IMR-90 (cell line): Measurements from ENCODE around the gene ARHGEF10L. TPM values are rescaled to one million over a fixed set of nuclear protein-coding genes. Genes with fewer than 3 reads are reported as not detected.

Experiments used
- ATAC-seq: fragments of 200-7000 bp; cut with Tn5 transposase; 2 replicates; pipeline ENCODE4 v1.9.1; 2020; ENCODE audit warnings: low read depth, mild to moderate bottlenecking, moderate library complexity
- BruUV-seq: library from RNA; stranded (reverse); fragments of 400-500 nt; replicated peaks from 2 replicates; lab custom pipeline; 2021; lab: Mats Ljungman, UMichigan
- CTCF ChIA-PET: fragments of 300-600 bp; formaldehyde crosslinking; extraction: SDS; loops from one replicate; lab custom pipeline; 2021; ENCODE audit warnings: antibody characterized with exemption; lab: Yijun Ruan, JAX
- POLR2A ChIA-PET: fragments of 300-600 bp; sonication (Branson Sonifier 250); formaldehyde crosslinking; loops from one replicate; lab custom pipeline; 2022; ENCODE audit warnings: antibody characterized with exemption; ENCODE audit not compliant: unreplicated experiment; lab: Charles Lee
- DNase-seq: peaks from one replicate; pipeline ENCODE4 v3.0.0; 2013
- H2AFZ ChIP-seq: replicated peaks from 2 replicates; pipeline ENCODE3; 2013; ENCODE audit warnings: low read length, mild to moderate bottlenecking; ENCODE audit not compliant: poor library complexity
- H2AK5ac ChIP-seq: 2 replicates; pipeline ENCODE4 v1.6.1; 2013; ENCODE audit warnings: low read depth, low read length, inconsistent platforms
- H2AK9ac ChIP-seq: replicated peaks from 2 replicates; pipeline ENCODE3; 2013; ENCODE audit warnings: mild to moderate bottlenecking, low read depth, low read length, moderate library complexity; ENCODE audit not compliant: poor library complexity
- H2BK120ac ChIP-seq: 2 replicates; pipeline ENCODE4 v1.6.1; 2013; ENCODE audit warnings: low read depth, low read length, inconsistent platforms
- H2BK15ac ChIP-seq: 3 replicates; pipeline ENCODE4 v1.6.1; 2013; ENCODE audit warnings: low read depth, low read length, inconsistent platforms
- H2BK20ac ChIP-seq: 2 replicates; pipeline ENCODE4 v1.6.1; 2013; ENCODE audit warnings: low read depth, mild to moderate bottlenecking, inconsistent platforms, low read length, moderate library complexity
- H2BK5ac ChIP-seq: 2 replicates; pipeline ENCODE4 v1.6.1; 2013; ENCODE audit warnings: mild to moderate bottlenecking, low read depth, low read length, inconsistent platforms; ENCODE audit not compliant: poor library complexity, severe bottlenecking
- H3K14ac ChIP-seq: replicated peaks from 2 replicates; pipeline ENCODE4 v1.6.1; 2013; ENCODE audit warnings: low read depth, low read length, inconsistent platforms
- H3K18ac ChIP-seq: 2 replicates; pipeline ENCODE4 v1.6.1; 2013; ENCODE audit warnings: low read depth, low read length, control low read depth
- H3K23ac ChIP-seq: 2 replicates; pipeline ENCODE4 v1.6.1; 2013; ENCODE audit warnings: low read depth, low read length, inconsistent platforms
- H3K27ac ChIP-seq: 2 replicates; pipeline ENCODE4 v1.5.1; 2013; ENCODE audit warnings: mild to moderate bottlenecking, control low read depth, low read length; ENCODE audit not compliant: insufficient read depth
- H3K27me3 ChIP-seq: 2 replicates; pipeline ENCODE4 v1.6.1; 2013; ENCODE audit warnings: low read length; ENCODE audit not compliant: control insufficient read depth, insufficient read depth
- H3K36me3 ChIP-seq: 2 replicates; pipeline ENCODE4 v1.6.1; 2013; ENCODE audit warnings: low read length, mixed read lengths; ENCODE audit not compliant: control insufficient read depth, insufficient read depth
- H3K4ac ChIP-seq: 2 replicates; pipeline ENCODE4 v1.6.1; 2013; ENCODE audit warnings: low read depth, low read length, inconsistent platforms
- H3K4me1 ChIP-seq: 2 replicates; pipeline ENCODE4 v1.6.1; 2013; ENCODE audit warnings: low read length, mixed read lengths; ENCODE audit not compliant: control insufficient read depth, insufficient read depth
- H3K4me2 ChIP-seq: 2 replicates; pipeline ENCODE4 v1.6.1; 2013; ENCODE audit warnings: low read depth, mild to moderate bottlenecking, control low read depth, low read length, moderate library complexity
- H3K4me3 ChIP-seq: 2 replicates; pipeline ENCODE4 v1.5.1; 2013; ENCODE audit warnings: low read depth, mild to moderate bottlenecking, control low read depth, low read length, moderate library complexity; ENCODE audit not compliant: insufficient read depth
- H3K56ac ChIP-seq: 2 replicates; pipeline ENCODE4 v1.6.1; 2013; ENCODE audit warnings: low read length, inconsistent platforms; ENCODE audit not compliant: insufficient read depth; ENCODE audit errors: extremely low read depth
- H3K79me1 ChIP-seq, 2 experiments: 2 replicates each; pipeline ENCODE4 v1.6.1; 2013; ENCODE audit warnings: low read length in 2 of 2, inconsistent platforms in 1 of 2, low read depth in 1 of 2
- H3K9ac ChIP-seq: 2 replicates; pipeline ENCODE4 v1.6.1; 2013; ENCODE audit warnings: low read depth, low read length, control low read depth
- H3K9me1 ChIP-seq: 2 replicates; pipeline ENCODE4 v1.6.1; 2013; ENCODE audit warnings: low read length, inconsistent platforms; ENCODE audit not compliant: insufficient read depth
- H3K9me3 ChIP-seq: 2 replicates; pipeline ENCODE4 v1.6.1; 2013; ENCODE audit warnings: low read length; ENCODE audit not compliant: control insufficient read depth, insufficient read depth
- H4K20me1 ChIP-seq: 2 replicates; pipeline ENCODE4 v1.6.1; 2013; ENCODE audit warnings: low read length, inconsistent platforms; ENCODE audit not compliant: insufficient read depth
- H4K5ac ChIP-seq: 2 replicates; pipeline ENCODE4 v1.6.1; 2013; ENCODE audit warnings: mild to moderate bottlenecking, low read depth, low read length, control low read depth
- H4K8ac ChIP-seq, 2 experiments: 2 replicates each; pipeline ENCODE4 v1.6.1; 2013; ENCODE audit warnings: low read depth in 2 of 2, low read length in 2 of 2, control low read depth in 1 of 2, inconsistent platforms in 1 of 2
- H4K91ac ChIP-seq: 2 replicates; pipeline ENCODE4 v1.6.1; 2013; ENCODE audit warnings: low read depth, low read length, inconsistent platforms; ENCODE audit not compliant: insufficient read depth
- BHLHE40 ChIP-seq: fragments of 150-350 bp; IDR thresholded peaks from 2 replicates; pipeline ENCODE4 v1.6.1; 2016; ENCODE audit warnings: mild to moderate bottlenecking, low read depth, low read length
- MAFK ChIP-seq: IDR thresholded peaks from 2 replicates; pipeline ENCODE4 v1.6.1; 2012; ENCODE audit warnings: low read depth, low read length, improper control_type of control experiment
- NFE2L2 ChIP-seq: fragments of 150-350 bp; IDR thresholded peaks from 2 replicates; pipeline ENCODE4 v1.6.1; 2016; ENCODE audit warnings: low read depth, mild to moderate bottlenecking, low read length
- RFX5 ChIP-seq: IDR thresholded peaks from 2 replicates; pipeline ENCODE4 v1.8.0; 2012; ENCODE audit warnings: low read depth, mild to moderate bottlenecking, low read length, moderate library complexity
- WGBS, 2 experiments: methylation state at CpG; one replicate each; pipeline versions ENCODE4 v1.1.5 to v1.1.7; 2013; ENCODE audit warnings: missing lambda C conversion rate in 2 of 2; ENCODE audit not compliant: insufficient read length in 1 of 2; ENCODE audit errors: extremely low coverage in 2 of 2; 5-methylcytosine and 5-hydroxymethylcytosine counted together
- dilution Hi-C: fragments of 300-500 bp; cut with HindIII; formaldehyde crosslinking; loops from one replicate; pipeline ENCODE4 v1.14.3; 2018; ENCODE audit warnings: low sequenced_read_pairs; ENCODE audit not compliant: unreplicated experiment
- in situ Hi-C: fragments of 300-500 bp; cut with MboI; formaldehyde crosslinking; loops from 3 replicates; pipeline ENCODE4 v1.14.3; 2019; ENCODE audit warnings: low sequenced_read_pairs, inconsistent platforms, mixed read lengths
- intact Hi-C: fragments of 100-400 bp; cut with micrococcal nuclease; formaldehyde crosslinking; loops from 2 replicates; pipeline ENCODE4 v1.10.0; 2022
- polyA plus RNA-seq, 3 experiments: library from polyadenylated mRNA; depleted of rRNA; stranded (reverse); fragments of >200 nt; gene quantifications; 2 replicates each; pipeline ENCODE4 v1.2.3, GENCODE V29; 2012; ENCODE audit warnings: low replicate concordance in 1 of 3
- total RNA-seq: library from RNA; depleted of rRNA; stranded (reverse); fragments of >200 nt; gene quantifications from 2 replicates; pipeline ENCODE4 v1.2.3, GENCODE V29; 2012
- TF ChIP-seq, protein P1 (sequence below): fragments of 150-350 bp; IDR thresholded peaks from 2 replicates; pipeline ENCODE4 v1.6.1; 2016; ENCODE audit warnings: low read depth, mild to moderate bottlenecking, low read length, moderate library complexity, borderline replicate concordance

The ARHGEF10L gene
- total and polyA plus RNA-seq, 2 of the 4 experiments (the other 2 are of a cell fraction): 4.8 to 12.4 TPM

DNA sequence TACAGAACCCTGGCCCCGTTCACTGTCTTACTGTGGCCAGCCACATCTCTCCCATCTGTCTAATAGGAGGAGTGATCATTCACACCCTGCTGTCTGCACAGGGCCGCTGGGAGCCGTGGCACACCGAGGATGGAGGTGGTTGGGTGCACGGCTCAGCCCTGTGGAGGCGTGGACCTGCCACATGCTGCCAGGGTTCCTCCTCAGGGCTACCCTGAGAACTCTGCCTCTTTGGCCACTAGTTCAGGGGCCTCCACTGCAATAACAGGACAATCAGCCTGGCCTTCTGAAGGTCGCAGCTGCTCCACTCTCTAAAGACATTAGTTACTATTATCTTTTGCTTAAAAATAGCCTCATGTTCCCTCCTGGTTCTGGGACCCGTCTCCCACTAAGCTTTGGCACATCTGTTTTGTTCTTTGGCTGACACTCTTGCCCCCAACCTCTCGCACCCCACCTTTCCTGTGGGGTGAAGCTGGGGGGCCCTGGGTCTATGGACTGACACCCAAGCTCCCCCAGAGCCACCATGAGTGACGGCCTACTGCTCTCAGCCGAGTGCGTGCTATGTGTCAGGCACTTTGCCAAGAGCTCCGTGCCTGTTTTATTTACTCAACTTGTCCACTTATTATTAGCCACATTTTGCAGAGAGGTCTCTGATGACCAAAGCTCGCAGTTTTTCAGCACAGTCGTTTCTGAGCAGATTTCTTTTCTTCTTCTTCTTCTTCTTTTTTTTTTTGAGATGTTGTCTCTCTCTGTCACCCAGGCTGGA lies 66.3 kb downstream of the ARHGEF10L start:
- Histone ChIP-seq H2BK120ac (no peak overlapping the region), H2BK15ac (no peak overlapping the region), H3K4me1 (peaks cover 2% of the 10 kb centered on the region; the same call in 1 of the 2 replicates), H2AK9ac (peak overlapping the region; percentile 46), H3K9me3 (no peaks in the 10 kb centered on the region), H3K4me2 (no peak overlapping the region), H3K36me3 (peaks cover 4% of the 10 kb centered on the region; the same call in 1 of the 2 replicates), H3K27ac (no peak overlapping the region), H2BK5ac (no peak overlapping the region), H3K23ac (no peak overlapping the region; the same call in 1 of the 2 replicates), H3K56ac (no peak overlapping the region), H3K14ac (no peak overlapping the region), H4K8ac (no peak overlapping the region), H4K5ac (no peak overlapping the region), H3K9ac (no peak overlapping the region), H3K4ac (no peak overlapping the region), H3K4me3 (no peak overlapping the region), H2BK20ac (no peak overlapping the region), H2AFZ (no peak overlapping the region), H3K9me1 (no peaks in the 10 kb centered on the region), H4K91ac (no peak overlapping the region), H3K18ac (no peak overlapping the region), H2AK5ac (no peak overlapping the region), H3K79me1 (no peaks in the 10 kb centered on the region; a peak in 1 of 4 replicates), H4K20me1 (no peaks in the 10 kb centered on the region; the same call in 1 of the 2 replicates), H3K27me3 (no peaks in the 10 kb centered on the region)
- ChIA-PET CTCF (interaction anchor here (0.6 to 4.0 kb wide), 10 partner anchors 13 to 485 kb away, joined by 3 to 53 read pairs (median 8); no protein-coding TSS in a partner anchor), POLR2A (interaction anchor here (0.7 kb wide), 1 partner anchor 57 kb away, joined by 5 read pairs; no protein-coding TSS in a partner anchor)
- DNase-seq: peak; percentile 38
- intact Hi-C loops (loop anchor here (1.0 to 5.0 kb wide), 5 partner anchors 63 to 185 kb away; partner anchors contain the start of gene RCC2), in situ Hi-C loops (loop anchor here (5.0 kb wide), 1 partner anchor 103 kb away; no protein-coding TSS in a partner anchor), dilution Hi-C loops (no loop called here)
- 24% methylated on average over 2 of the region's 15 CpGs; no CpG with 5 or more reads in 1 of the 2 experiments for WGBS, 2 experiments
- ATAC-seq: 0 out of 2 replicates have a peak, but pooled peaks have one; percentile 9
- TF ChIP-seq MAFK (no peak), BHLHE40 (no peak), RFX5 (no peak), NFE2L2 (no peak)
- TF ChIP-seq, protein P1, sequence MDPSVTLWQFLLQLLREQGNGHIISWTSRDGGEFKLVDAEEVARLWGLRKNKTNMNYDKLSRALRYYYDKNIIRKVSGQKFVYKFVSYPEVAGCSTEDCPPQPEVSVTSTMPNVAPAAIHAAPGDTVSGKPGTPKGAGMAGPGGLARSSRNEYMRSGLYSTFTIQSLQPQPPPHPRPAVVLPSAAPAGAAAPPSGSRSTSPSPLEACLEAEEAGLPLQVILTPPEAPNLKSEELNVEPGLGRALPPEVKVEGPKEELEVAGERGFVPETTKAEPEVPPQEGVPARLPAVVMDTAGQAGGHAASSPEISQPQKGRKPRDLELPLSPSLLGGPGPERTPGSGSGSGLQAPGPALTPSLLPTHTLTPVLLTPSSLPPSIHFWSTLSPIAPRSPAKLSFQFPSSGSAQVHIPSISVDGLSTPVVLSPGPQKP: no peak
- no TSS peak for BruUV-seq
